A673 (cell line): ENCODE data around the gene SLC43A3.

Experiments
- EZH2 ChIP-seq: fragments of 200-600 bp; sonication (generic); IDR thresholded peaks from 2 replicates; pipeline ENCODE4 v1.6.1; 2017; ENCODE audit warnings: borderline replicate concordance, low read depth, mild to moderate bottlenecking, mixed read lengths, antibody characterized with exemption, low read length; ENCODE audit not compliant: poor library complexity, severe bottlenecking
- TF ChIP-seq, protein P1 (sequence below): fragments of 300-800, 200-600 bp; sonication (generic); conservative IDR thresholded peaks from 2 replicates; pipeline ENCODE4 v1.5.1; 2017; ENCODE audit warnings: low read depth, mild to moderate bottlenecking, antibody characterized with exemption, low read length, moderate library complexity, mixed read lengths

- TF ChIP-seq, protein P1, sequence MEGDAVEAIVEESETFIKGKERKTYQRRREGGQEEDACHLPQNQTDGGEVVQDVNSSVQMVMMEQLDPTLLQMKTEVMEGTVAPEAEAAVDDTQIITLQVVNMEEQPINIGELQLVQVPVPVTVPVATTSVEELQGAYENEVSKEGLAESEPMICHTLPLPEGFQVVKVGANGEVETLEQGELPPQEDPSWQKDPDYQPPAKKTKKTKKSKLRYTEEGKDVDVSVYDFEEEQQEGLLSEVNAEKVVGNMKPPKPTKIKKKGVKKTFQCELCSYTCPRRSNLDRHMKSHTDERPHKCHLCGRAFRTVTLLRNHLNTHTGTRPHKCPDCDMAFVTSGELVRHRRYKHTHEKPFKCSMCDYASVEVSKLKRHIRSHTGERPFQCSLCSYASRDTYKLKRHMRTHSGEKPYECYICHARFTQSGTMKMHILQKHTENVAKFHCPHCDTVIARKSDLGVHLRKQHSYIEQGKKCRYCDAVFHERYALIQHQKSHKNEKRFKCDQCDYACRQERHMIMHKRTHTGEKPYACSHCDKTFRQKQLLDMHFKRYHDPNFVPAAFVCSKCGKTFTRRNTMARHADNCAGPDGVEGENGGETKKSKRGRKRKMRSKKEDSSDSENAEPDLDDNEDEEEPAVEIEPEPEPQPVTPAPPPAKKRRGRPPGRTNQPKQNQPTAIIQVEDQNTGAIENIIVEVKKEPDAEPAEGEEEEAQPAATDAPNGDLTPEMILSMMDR: no peak
- TF ChIP-seq EZH2: no peak
Observed at GRCh38 chr11:57386178-57386940, 40.6 kb downstream of the SLC43A3 start.
